Effector memory CD8-positive, alpha-beta T cell (primary cell): Measurements from ENCODE around the gene SNX1.

Source experiments
- ATAC-seq: fragments of 150-1000 bp; cut with Tn5 transposase; replicated peaks from 2 replicates; pipeline ENCODE4 v1.10.0; 2021; ENCODE audit warnings: mild to moderate bottlenecking, moderate library complexity
- DNase-seq, 3 experiments: peaks; one replicate each; pipeline ENCODE4 v3.0.0; 2021
- H3K27ac Mint-ChIP-seq, 2 donors: one replicate each; pipeline ENCODE4 v1.8.0; 2022; ENCODE audit warnings: mild to moderate bottlenecking in 2 of 2, mixed read lengths in 2 of 2, moderate library complexity in 2 of 2
- H3K27me3 Mint-ChIP-seq, 2 donors: one replicate each; pipeline ENCODE4 v1.8.0; 2022; ENCODE audit warnings: mixed read lengths in 2 of 2
- H3K36me3 Mint-ChIP-seq: one replicate; pipeline ENCODE4 v1.8.0; 2022; ENCODE audit warnings: mild to moderate bottlenecking, moderate library complexity, mixed read lengths; ENCODE audit not compliant: insufficient read depth
- H3K4me1 Mint-ChIP-seq, 2 donors: one replicate each; pipeline ENCODE4 v1.8.0; 2022; ENCODE audit warnings: low read depth in 2 of 2, mixed read lengths in 2 of 2
- H3K4me3 Mint-ChIP-seq, 2 donors: one replicate each; pipeline ENCODE4 v1.8.0; 2022; ENCODE audit warnings: mild to moderate bottlenecking in 2 of 2, mixed read lengths in 2 of 2, moderate library complexity in 2 of 2
- H3K9me3 Mint-ChIP-seq, 2 donors: one replicate each; pipeline ENCODE4 v1.8.0; 2022; ENCODE audit warnings: mixed read lengths in 2 of 2

The SNX1 gene

DNA sequence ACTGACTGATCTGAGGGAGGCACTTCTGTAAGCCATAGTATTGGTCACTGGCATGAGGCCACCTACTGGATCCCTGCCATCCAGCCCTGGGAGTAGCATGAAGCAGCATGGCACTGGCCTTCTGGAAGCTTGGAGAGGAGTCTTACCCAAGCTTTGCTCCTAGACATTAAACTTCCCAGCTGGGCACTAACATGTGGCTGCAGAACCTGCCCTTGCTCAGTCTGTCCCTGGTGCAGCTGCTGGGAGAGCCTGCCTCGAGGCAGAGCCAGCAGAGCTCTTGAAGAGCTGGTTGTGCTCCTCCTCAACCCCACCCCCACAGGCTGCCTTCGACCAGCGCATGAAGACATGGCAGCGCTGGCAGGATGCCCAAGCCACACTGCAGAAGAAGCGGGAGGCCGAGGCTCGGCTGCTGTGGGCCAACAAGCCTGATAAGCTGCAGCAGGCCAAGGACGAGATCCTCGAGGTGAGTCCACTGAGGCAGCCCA is 38.6 kb downstream of the SNX1 start:
- no peaks in the 10 kb centered on the region for H3K27me3 Mint-ChIP-seq
- peaks cover 72% of the 10 kb centered on the region for H3K36me3 Mint-ChIP-seq
- DNase-seq (no peak), ATAC-seq (no peak)
- no peaks in the 10 kb centered on the region for H3K4me1 Mint-ChIP-seq
- H3K4me3 Mint-ChIP-seq: no peak overlapping the region
- H3K9me3 Mint-ChIP-seq: no peaks in the 10 kb centered on the region
- no peak overlapping the region for H3K27ac Mint-ChIP-seq

DNA sequence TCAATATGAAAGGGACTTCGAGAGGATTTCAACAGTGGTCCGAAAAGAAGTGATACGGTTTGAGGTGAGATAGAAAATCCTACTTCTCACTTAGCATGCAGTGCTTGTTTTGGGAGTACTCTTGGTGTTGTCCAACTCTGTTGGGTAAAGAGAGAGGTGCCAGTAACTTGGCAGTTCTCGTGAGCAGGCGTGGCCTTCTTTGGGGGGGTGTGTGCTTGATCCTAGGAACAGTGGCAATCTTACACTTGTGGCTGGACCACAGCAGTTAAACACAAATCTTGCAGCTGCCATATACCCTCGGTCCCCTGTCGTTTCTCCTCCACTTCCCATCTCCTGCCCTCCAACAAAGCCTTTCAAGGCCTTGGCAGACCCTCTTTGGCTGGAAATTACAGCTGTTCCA is 40.6 kb downstream of the SNX1 start:
- H3K36me3 Mint-ChIP-seq: peaks cover 52% of the 10 kb centered on the region

DNA sequence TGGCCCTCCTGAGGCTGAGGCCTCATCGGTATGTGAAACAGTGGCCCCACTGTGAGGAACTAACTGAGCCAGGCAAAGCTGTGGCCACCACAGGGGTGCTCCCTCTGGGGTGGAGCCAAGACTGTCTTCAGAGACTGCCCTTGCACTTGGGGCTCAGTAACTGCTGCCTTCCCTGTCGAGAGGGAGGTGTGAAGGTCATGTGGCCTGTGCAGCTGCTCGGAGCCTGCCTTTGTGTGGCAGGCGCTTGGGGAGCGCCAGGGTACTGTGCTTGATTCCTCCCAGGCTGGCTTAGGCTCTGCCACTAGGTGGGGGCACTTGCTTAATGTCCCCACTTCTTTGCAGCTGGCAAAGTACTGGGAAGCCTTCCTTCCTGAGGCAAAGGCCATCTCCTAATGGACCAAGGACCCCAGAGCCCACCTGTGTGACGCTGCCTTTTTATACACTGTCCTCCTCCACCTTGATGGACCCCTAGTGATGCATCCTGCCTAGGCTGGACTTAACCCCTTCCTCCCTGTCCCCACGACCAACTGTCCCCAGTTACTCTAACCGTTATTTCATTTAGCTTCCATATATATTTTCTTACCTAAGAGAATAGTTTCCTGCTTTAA is 41.5 kb downstream of the SNX1 start:
- H3K4me1 Mint-ChIP-seq: no peaks in the 10 kb centered on the region
- H3K4me3 Mint-ChIP-seq: no peak overlapping the region
- no peak for DNase-seq
- H3K9me3 Mint-ChIP-seq: no peaks in the 10 kb centered on the region
- no peak overlapping the region for H3K27ac Mint-ChIP-seq
- ATAC-seq: peak; percentile 45
- peaks cover 49% of the 10 kb centered on the region for H3K36me3 Mint-ChIP-seq
- no peaks in the 10 kb centered on the region for H3K27me3 Mint-ChIP-seq

More for the DNA sequence above, 40.6 kb downstream of the SNX1 start:
- no peak for DNase-seq
- Mint-ChIP-seq H3K27me3 (no peaks in the 10 kb centered on the region), H3K9me3 (no peaks in the 10 kb centered on the region), H3K4me3 (no peak overlapping the region), H3K4me1 (no peaks in the 10 kb centered on the region), H3K27ac (no peak overlapping the region)
- ATAC-seq: no peak

DNA sequence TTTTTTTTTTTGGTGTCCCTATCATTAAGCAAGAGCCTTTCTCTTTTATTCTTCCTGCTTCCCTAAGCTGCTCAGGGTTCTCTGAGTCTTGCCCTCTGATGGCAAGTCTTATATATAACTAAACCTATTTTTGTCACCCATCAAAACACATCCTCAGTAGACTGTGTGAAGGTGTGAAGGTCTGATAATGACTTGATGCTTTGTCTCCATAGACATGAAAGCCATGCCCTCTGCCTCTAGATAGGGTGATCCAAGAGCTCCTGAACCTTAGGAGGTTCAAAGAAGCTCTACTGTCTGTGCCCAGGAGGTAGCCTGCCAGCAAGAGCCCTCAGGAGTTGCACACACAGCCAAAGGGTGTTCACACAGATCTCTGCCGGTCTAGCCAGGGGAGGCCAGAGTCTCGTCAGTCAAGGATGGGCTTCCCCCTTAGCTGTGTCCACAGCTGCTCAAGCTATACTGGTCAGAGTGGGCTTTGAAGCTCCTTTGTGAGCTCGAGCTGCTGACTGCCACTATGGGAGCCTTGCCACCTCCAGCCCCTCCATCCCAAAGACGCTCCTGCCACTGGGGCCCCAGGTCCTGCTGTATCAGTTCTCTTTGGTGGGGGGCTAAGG is 42.7 kb downstream of the SNX1 start:
- H3K4me3 Mint-ChIP-seq: no peak overlapping the region
- H3K27ac Mint-ChIP-seq: no peak overlapping the region
- no peak for DNase-seq

DNA sequence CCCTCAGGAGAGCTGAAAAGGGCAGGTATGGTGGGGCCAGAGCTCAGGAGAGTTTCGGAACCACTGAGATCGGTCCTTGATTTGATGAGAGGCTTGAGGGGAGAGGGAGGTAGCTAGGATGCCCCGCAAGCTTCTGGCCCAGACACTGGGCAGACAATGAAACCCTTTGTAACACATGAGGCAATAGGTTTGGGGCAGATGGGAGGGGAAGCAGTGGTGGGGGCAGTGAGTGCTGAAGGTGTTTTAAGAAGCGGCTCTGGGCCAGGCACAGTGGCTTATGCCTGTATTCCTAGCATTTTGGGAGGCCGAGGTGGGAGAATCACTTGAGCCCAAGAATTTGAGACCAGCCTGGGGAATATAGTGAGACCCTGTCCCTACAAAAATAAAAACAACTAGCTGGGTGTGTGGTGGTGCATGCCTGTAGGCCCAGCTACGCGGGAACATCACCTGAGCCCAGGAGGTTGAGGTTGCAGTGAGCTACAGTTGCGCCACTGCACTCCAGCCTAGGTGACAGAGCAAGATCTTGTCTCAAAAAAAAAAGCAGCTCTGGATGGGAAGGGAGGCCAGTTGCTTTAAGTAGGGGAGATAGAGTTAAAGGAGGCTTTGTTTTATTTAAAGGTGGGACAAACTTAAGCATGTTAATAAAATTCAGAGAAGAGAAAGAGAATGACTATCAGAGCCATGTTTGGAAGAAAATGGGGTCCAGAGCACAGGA is 46.2 kb downstream of the SNX1 start:
- no peak overlapping the region for H3K4me3 Mint-ChIP-seq

More for the DNA sequence above, 42.7 kb downstream of the SNX1 start:
- Mint-ChIP-seq H3K4me1 (no peaks in the 10 kb centered on the region), H3K27me3 (no peaks in the 10 kb centered on the region), H3K36me3 (peaks cover 45% of the 10 kb centered on the region), H3K9me3 (no peaks in the 10 kb centered on the region)
- no peak for ATAC-seq

DNA sequence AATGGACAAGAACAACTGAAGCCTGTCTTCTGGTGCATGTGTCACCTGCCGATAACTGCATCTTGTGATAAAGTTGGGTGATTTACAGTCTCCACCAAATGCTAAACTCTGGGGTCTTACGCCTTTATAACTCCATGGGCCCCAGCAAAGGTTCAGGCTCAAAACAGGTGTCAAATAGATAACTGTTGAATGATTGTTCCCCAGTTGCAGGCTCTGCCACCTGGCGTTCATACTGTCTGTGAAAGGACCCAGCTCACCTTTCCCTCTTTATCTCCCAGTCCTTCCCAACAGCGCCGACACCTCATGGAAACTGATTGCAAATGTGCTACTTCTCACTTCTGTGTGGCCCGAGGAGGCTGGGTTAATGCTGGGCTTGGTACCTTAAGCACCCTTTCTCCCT is 47.5 kb downstream of the SNX1 start:
- Mint-ChIP-seq H3K4me1 (no peaks in the 10 kb centered on the region), H3K9me3 (no peaks in the 10 kb centered on the region), H3K4me3 (no peak overlapping the region), H3K27me3 (no peaks in the 10 kb centered on the region), H3K27ac (no peak overlapping the region), H3K36me3 (peaks cover 26% of the 10 kb centered on the region)
- ATAC-seq (no peak), DNase-seq (no peak)

More for the DNA sequence above, 46.2 kb downstream of the SNX1 start:
- ATAC-seq (no peak), DNase-seq (no peak)
- H3K9me3 Mint-ChIP-seq: no peaks in the 10 kb centered on the region
- H3K27ac Mint-ChIP-seq: peak overlapping the region; percentile 35 to 72
- H3K4me1 Mint-ChIP-seq: no peaks in the 10 kb centered on the region
- no peaks in the 10 kb centered on the region for H3K27me3 Mint-ChIP-seq
- peaks cover 33% of the 10 kb centered on the region for H3K36me3 Mint-ChIP-seq

DNA sequence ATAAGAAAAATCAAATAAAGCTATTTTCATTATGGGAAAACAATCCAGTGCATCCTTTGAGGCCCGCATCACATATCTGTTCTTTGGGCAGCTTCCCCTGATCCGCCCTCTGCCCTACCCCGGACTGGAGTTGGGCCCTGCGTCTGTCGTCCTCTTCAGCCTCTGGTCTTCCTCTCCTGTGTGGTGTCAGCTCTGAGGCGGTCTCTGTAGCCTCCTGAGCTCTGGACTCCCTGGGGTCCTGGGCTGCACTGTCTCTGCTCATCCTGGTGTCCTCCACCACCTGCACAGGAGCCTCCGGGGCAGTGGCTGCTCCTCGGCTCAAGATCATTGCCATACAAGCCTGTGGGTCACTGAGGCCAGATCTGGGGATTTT is 48.4 kb downstream of the SNX1 start:
- Mint-ChIP-seq H3K9me3 (no peaks in the 10 kb centered on the region), H3K27me3 (no peaks in the 10 kb centered on the region), H3K36me3 (peaks cover 24% of the 10 kb centered on the region), H3K4me3 (no peak overlapping the region), H3K4me1 (no peaks in the 10 kb centered on the region), H3K27ac (peak overlapping the region in 1 of 2 donors; percentile 44)
- DNase-seq (no peak), ATAC-seq (no peak)

DNA sequence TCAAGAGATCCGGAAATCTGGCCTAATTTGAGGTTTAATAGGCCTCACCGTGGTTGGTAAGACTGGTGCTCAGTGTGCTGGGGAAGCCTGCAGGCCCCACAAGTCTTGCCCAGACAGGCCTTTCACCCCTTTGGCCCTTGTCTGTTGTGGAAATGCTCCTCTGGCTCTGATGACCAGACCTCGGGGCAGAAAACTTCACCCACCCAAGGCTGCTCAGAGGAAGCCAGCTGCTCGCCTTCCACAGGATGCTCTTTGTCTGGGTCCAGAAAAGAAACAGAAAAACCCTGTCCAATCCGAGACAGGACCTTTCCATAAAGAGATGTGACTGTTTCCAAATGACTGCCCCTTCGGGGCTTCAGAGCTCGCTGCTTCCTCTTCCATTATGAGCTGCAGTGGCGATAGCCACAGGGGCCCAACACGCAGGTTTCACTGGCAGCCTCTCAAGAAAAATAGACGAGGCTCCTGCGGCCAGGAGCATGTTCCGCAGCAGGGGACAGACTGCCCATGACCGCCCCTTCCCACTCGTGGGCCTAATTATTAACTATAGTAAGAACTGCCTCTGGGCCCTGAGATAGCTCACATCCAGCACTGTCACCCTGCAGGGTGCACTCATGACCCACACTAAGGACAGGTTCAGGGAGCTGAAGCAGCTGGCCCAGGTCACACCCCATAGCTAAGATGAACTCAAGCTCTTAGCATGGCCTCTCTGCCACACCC is 48.9 kb downstream of the SNX1 start:
- H3K27me3 Mint-ChIP-seq: no peaks in the 10 kb centered on the region
- DNase-seq (no peak), ATAC-seq (no peak)
- no peak overlapping the region for H3K4me3 Mint-ChIP-seq
- H3K9me3 Mint-ChIP-seq: no peaks in the 10 kb centered on the region
- peaks cover 24% of the 10 kb centered on the region for H3K36me3 Mint-ChIP-seq
- H3K4me1 Mint-ChIP-seq: peaks cover 4 to 5% of the 10 kb centered on the region in 2 donors
- peak overlapping the region in 1 of 2 donors; percentile 44 for H3K27ac Mint-ChIP-seq

DNA sequence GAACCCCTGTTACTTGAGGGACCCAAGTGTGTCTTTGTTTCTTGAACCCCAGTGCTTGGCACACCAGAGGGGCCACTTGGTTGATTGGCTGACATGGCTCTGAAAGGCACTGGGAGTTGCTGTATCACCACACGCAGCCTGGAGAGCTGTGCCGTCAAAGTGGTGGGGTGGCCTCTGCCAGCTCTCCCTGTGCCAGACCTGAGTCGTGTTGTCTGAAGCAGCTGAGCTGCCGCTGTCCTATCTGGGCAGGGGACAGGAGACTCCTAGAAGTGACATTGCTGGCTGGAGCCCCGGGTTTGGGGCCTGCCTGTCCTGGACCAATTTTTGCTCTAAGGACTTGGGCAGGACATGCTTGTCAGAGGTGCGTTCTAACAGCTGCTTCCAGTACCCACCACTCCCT is 50.3 kb downstream of the SNX1 start:
- ATAC-seq: no peak
- Mint-ChIP-seq H3K27ac (peak overlapping the region in 1 of 2 donors; percentile 44), H3K4me1 (peaks cover 9% of the 10 kb centered on the region in 2 donors), H3K4me3 (no peak overlapping the region), H3K9me3 (no peaks in the 10 kb centered on the region), H3K27me3 (peaks cover 0 to 6% of the 10 kb centered on the region in 2 donors), H3K36me3 (peaks cover 27% of the 10 kb centered on the region)
- no peak for DNase-seq

DNA sequence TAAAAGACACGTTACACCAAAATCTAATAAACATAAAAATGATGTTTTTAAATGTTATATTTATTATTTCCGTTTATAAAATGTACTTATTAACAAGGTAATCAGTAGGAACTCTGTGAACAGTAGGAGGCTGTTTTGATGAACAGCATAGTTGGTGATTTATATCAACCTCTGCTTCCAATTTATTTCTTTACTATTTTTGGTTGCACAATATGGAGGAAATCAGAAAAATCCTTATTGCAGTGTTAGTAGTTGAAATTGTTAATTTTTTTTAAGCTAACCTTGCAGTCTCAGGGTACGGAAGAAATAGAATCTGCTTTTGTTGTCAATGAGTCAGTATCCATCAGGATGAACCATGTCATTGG is 50.7 kb downstream of the SNX1 start:
- peaks cover 26% of the 10 kb centered on the region for H3K36me3 Mint-ChIP-seq
- ATAC-seq (no peak), DNase-seq (no peak)
- H3K9me3 Mint-ChIP-seq: no peaks in the 10 kb centered on the region
- H3K27me3 Mint-ChIP-seq: peaks cover 0 to 9% of the 10 kb centered on the region in 2 donors
- H3K4me3 Mint-ChIP-seq: no peak overlapping the region
- peaks cover 10% of the 10 kb centered on the region in 2 donors for H3K4me1 Mint-ChIP-seq
- no peak overlapping the region for H3K27ac Mint-ChIP-seq

DNA sequence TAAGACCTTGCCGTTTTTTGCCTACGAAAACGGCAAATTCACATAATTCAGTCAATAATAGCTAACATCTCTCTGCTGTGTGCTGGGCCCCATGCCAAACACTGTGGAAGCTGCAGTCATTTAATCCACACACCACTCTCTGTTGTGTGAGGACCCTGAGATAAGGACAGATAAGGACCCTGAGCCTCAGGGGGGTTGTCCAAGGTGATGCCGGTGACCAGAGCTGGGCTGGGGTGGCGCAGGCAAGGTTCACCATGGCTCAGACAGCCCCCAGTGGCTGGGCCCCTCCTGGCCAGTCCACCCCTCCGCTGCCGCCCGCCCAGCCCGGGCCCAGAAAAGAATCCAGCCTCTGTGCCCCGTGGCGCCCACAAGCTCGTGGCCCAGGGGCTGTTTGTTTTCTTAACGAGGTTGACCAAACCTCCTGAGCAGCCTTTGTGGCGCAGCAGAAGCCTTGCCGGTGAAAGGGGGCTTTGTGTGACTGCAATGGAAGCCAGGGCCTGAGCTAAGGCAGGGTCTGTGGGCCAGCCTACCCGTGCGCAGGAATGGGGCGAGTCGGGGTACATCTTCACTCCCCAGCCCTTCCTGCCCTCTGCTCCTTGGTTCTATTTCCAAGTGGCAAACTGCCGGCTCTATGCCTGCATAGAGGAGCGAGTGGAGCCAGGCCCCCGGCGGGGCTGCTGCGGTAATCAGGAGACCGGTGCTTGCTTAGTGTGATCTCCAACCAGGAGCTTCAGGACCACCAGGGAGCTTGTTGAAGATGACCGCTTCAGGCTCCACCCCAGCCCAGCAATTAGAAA is 51.3 kb downstream of the SNX1 start:
- no peaks in the 10 kb centered on the region for H3K9me3 Mint-ChIP-seq
- no peak overlapping the region for H3K4me3 Mint-ChIP-seq
- H3K27ac Mint-ChIP-seq: no peak overlapping the region
- ATAC-seq: no peak
- peaks cover 24% of the 10 kb centered on the region for H3K36me3 Mint-ChIP-seq
- peaks cover 0 to 9% of the 10 kb centered on the region in 2 donors for H3K27me3 Mint-ChIP-seq
- H3K4me1 Mint-ChIP-seq: peaks cover 10% of the 10 kb centered on the region in 2 donors
- DNase-seq: no peak

DNA sequence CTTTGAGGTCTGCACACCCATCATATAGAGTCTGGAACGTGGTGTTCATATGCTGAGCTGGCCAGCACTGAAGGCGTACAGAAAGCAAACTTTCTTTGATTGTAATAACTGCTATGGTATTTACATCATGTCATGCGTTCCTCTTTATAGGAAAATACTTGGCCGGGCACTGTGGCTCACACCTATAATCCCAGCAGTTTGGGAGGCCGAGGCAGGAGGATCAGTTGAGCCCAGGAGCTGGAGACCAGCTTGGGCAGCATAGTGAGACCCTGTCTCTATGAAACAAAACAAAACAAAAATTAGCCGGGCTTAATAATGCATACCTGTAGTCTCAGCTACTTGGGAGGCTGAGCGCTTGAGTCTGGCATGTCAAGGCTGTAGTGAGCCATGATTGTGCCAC is 52.4 kb downstream of the SNX1 start:
- H3K9me3 Mint-ChIP-seq: no peaks in the 10 kb centered on the region
- peaks cover 2 to 18% of the 10 kb centered on the region in 2 donors for H3K27me3 Mint-ChIP-seq
- H3K4me1 Mint-ChIP-seq: peaks cover 10 to 16% of the 10 kb centered on the region in 2 donors
- ATAC-seq: no peak
- DNase-seq: no peak
- H3K4me3 Mint-ChIP-seq: no peak overlapping the region
- H3K36me3 Mint-ChIP-seq: peaks cover 21% of the 10 kb centered on the region
- no peak overlapping the region for H3K27ac Mint-ChIP-seq

DNA sequence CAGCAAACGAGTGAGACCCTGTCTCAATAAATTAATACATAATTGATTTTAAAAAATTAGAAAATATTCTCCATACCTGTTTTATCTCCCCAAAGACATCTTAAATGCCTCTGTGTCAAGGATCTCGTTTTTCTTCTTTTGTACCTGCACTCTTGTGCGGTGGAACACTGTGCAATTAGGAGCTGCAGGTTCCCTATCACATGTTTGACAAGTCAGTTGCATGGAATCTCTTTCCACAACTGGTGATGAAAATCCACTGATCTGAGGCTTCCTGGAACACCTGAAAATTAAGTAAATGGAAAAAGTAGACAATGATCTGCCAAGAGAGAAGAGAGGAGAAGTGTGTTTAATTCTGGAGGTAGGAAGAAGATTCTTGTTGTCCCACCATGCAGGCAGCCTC is 52.8 kb downstream of the SNX1 start:
- Mint-ChIP-seq H3K27me3 (peaks cover 7 to 21% of the 10 kb centered on the region in 2 donors), H3K4me3 (no peak overlapping the region)

More for the DNA sequence above, 52.8 kb downstream of the SNX1 start:
- Mint-ChIP-seq H3K27ac (no peak overlapping the region), H3K4me1 (peaks cover 13 to 20% of the 10 kb centered on the region in 2 donors), H3K36me3 (peaks cover 21% of the 10 kb centered on the region), H3K9me3 (no peaks in the 10 kb centered on the region)
- no peak for DNase-seq
- ATAC-seq: no peak
